Measurements from ENCODE around the gene C5orf63.
"Not testable (repeated sequence)": the region's sequence is repeated elsewhere in the genome, so short reads cannot be mapped to it uniquely, and the experiment has no call there.

Gene C5orf63

GRCh38 chr5:127061956-127062355 is 11.3 kb downstream of the C5orf63 start:
- TF ChIP-seq ELF4 (IDR thresholded peaks at IDR 0.05) = no peak
- DNase-seq (ENCODE audit: extremely low spot score) = no peak
- POLR2A ChIA-PET = no interaction called here
- CTCF ChIA-PET = no interaction called here

- POLR2A ChIA-PET = no interaction called here
Observed at GRCh38 chr5:127061537-127061936, 11.8 kb downstream of the C5orf63 start.

GRCh38 chr5:127060470-127060985 is 12.8 kb downstream of the C5orf63 start:
- ChIA-PET POLR2A (interaction anchor here (2.9 kb wide), 1 partner anchor 13 kb away, joined by 10 read pairs; the partner anchor contains the start of gene C5orf63), CTCF (no interaction called here)
- no peak for TF ChIP-seq SUZ12 (IDR thresholded peaks at IDR 0.05)
- no peak for TF ChIP-seq HDGF (IDR thresholded peaks at IDR 0.05; ENCODE audit: borderline replicate concordance)
- TF ChIP-seq SP1 (IDR thresholded peaks at IDR 0.05) = no peak
- TF ChIP-seq LEF1 (IDR thresholded peaks at IDR 0.05; ENCODE audit: borderline replicate concordance) = no peak
- TF ChIP-seq ZNF384 (IDR thresholded peaks at IDR 0.05) = no peak
- TF ChIP-seq FOXA1 (IDR thresholded peaks at IDR 0.05) = no peak
- TF ChIP-seq ARNT (IDR thresholded peaks at IDR 0.05) = no peak
- TF ChIP-seq TARDBP (IDR thresholded peaks at IDR 0.05) = no peak
- no peak for TF ChIP-seq ELF4 (IDR thresholded peaks at IDR 0.05)
- TF ChIP-seq PKNOX1 (IDR thresholded peaks at IDR 0.05) = no peak
- TF ChIP-seq BHLHE40 (IDR thresholded peaks at IDR 0.05; ENCODE audit: borderline replicate concordance) = no peak
- TF ChIP-seq FOXK2 (IDR thresholded peaks at IDR 0.05) = no peak
- no peak for TF ChIP-seq NFRKB (IDR thresholded peaks at IDR 0.05)
- DNase-seq (ENCODE audit: extremely low spot score) = no peak

More at GRCh38 chr5:127061537-127061936, 11.8 kb downstream of the C5orf63 start:
- TF ChIP-seq TARDBP (IDR thresholded peaks at IDR 0.05) = no peak
- no peak for TF ChIP-seq PKNOX1 (IDR thresholded peaks at IDR 0.05)
- TF ChIP-seq L3MBTL2 (conservative IDR thresholded peaks at IDR 0.05) = no peak
- TF ChIP-seq HDGF (IDR thresholded peaks at IDR 0.05; ENCODE audit: borderline replicate concordance) = no peak
- no peak for TF ChIP-seq FOXA1 (IDR thresholded peaks at IDR 0.05)
- no peak for TF ChIP-seq LEF1 (IDR thresholded peaks at IDR 0.05; ENCODE audit: borderline replicate concordance)
- no peak for TF ChIP-seq FOXK2 (IDR thresholded peaks at IDR 0.05)
- no peak for TF ChIP-seq ZNF384 (IDR thresholded peaks at IDR 0.05)
- no peak for TF ChIP-seq NFRKB (IDR thresholded peaks at IDR 0.05)
- TF ChIP-seq FOXM1 (IDR thresholded peaks at IDR 0.05; ENCODE audit: borderline replicate concordance) = no peak
- DNase-seq (ENCODE audit: extremely low spot score) = no peak
- CTCF ChIA-PET = no interaction called here

- no peak for DNase-seq (ENCODE audit: extremely low spot score)
- POLR2A ChIA-PET = interaction anchor here (1.1 to 2.0 kb wide), 2 partner anchors 16 to 22 kb away, joined by 3 to 9 read pairs; partner anchors contain the start of gene C5orf63
- no peak for TF ChIP-seq ZNF384 (IDR thresholded peaks at IDR 0.05)
- no peak for TF ChIP-seq BHLHE40 (IDR thresholded peaks at IDR 0.05; ENCODE audit: borderline replicate concordance)
- TF ChIP-seq SUZ12 (IDR thresholded peaks at IDR 0.05) = no peak
- no peak for TF ChIP-seq TARDBP (IDR thresholded peaks at IDR 0.05)
- CTCF ChIA-PET = no interaction called here
Observed at GRCh38 chr5:127056896-127057295, 16.4 kb downstream of the C5orf63 start.

- DNase-seq (ENCODE audit: extremely low spot score) = no peak
- ChIA-PET CTCF (no interaction called here), POLR2A (interaction anchor here (0.9 to 2.0 kb wide), 3 partner anchors 17 to 21 kb away, joined by 3 to 9 read pairs (median 3); partner anchors contain the start of gene C5orf63)
- no peak for TF ChIP-seq PKNOX1 (IDR thresholded peaks at IDR 0.05)
- no peak for TF ChIP-seq LEF1 (IDR thresholded peaks at IDR 0.05; ENCODE audit: borderline replicate concordance)
- TF ChIP-seq SUZ12 (IDR thresholded peaks at IDR 0.05) = no peak
- no peak for TF ChIP-seq ARNT (IDR thresholded peaks at IDR 0.05)
- TF ChIP-seq FOXA1 (IDR thresholded peaks at IDR 0.05) = no peak
- no peak for TF ChIP-seq HDGF (IDR thresholded peaks at IDR 0.05; ENCODE audit: borderline replicate concordance)
- TF ChIP-seq CTBP1 (IDR thresholded peaks at IDR 0.05; ENCODE audit: borderline replicate concordance) = no peak
- no peak for TF ChIP-seq L3MBTL2 (conservative IDR thresholded peaks at IDR 0.05)
Observed at GRCh38 chr5:127055880-127056653, 17.2 kb downstream of the C5orf63 start.

- DNase-seq (ENCODE audit: extremely low spot score); POLR2A ChIA-PET; CTCF ChIA-PET: not testable (repeated sequence)
Observed at GRCh38 chr5:127053551-127053950, 19.8 kb downstream of the C5orf63 start.

- ChIA-PET CTCF (no interaction called here), POLR2A (no interaction called here)
- TF ChIP-seq TARDBP (IDR thresholded peaks at IDR 0.05) = no peak
- no peak for TF ChIP-seq PKNOX1 (IDR thresholded peaks at IDR 0.05)
- no peak for TF ChIP-seq BHLHE40 (IDR thresholded peaks at IDR 0.05; ENCODE audit: borderline replicate concordance)
- DNase-seq (ENCODE audit: extremely low spot score) = no peak
Observed at GRCh38 chr5:127053049-127053448, 20.3 kb downstream of the C5orf63 start.

All from HEK293T (cell line).